GM21528 (cell line): ENCODE data around the gene COPE.

ENCODE experiments used
- ATAC-seq: cut with Tn5 transposase; IDR thresholded peaks from one replicate; pipeline ENCODE4 v1.9.1; 2021; ENCODE audit warnings: mild to moderate bottlenecking, moderate library complexity; ENCODE audit not compliant: unreplicated experiment, low FRiP score

The COPE gene

GRCh38 chr19:18896421-18896841, 22.8 kb downstream of the COPE start:
- no peak for ATAC-seq

GRCh38 chr19:18895824-18896341, 23.3 kb downstream of the COPE start, which contains the start of gene CERS1:
Gene CERS1 (minus strand): TSS chr19:18896158. CDS start chr19:18896072, 86 bp downstream.
- no peak for ATAC-seq

GRCh38 chr19:18895038-18895823, 24.0 kb downstream of the COPE start:
- ATAC-seq: no peak

- ATAC-seq: no peak
Measured at GRCh38 chr19:18894254-18895037, 24.7 kb downstream of the COPE start.

- no peak for ATAC-seq
Measured at GRCh38 chr19:18893587-18894253, 25.5 kb downstream of the COPE start.

- no peak for ATAC-seq
Measured at GRCh38 chr19:18889949-18890745, 29.0 kb downstream of the COPE start.

- ATAC-seq: no peak
Measured at GRCh38 chr19:18886972-18887371, 32.2 kb downstream of the COPE start.

- no peak for ATAC-seq
Measured at GRCh38 chr19:18883526-18884304, 35.5 kb downstream of the COPE start.

- no peak for ATAC-seq
Measured at GRCh38 chr19:18881491-18881890, 37.7 kb downstream of the COPE start.

GRCh38 chr19:18879579-18880373, 39.4 kb downstream of the COPE start:
- no peak for ATAC-seq

- ATAC-seq: no peak
Measured at GRCh38 chr19:18878858-18879578, 40.2 kb downstream of the COPE start.

GRCh38 chr19:18878058-18878797, 41.0 kb downstream of the COPE start:
- ATAC-seq: no peak

GRCh38 chr19:18876865-18877264, 42.3 kb downstream of the COPE start:
- ATAC-seq: no peak

GRCh38 chr19:18875726-18876125, 43.5 kb downstream of the COPE start:
- ATAC-seq: no peak

- ATAC-seq: no peak
Measured at GRCh38 chr19:18871543-18871942, 47.6 kb downstream of the COPE start.

GRCh38 chr19:18870531-18871172, 48.5 kb downstream of the COPE start:
- ATAC-seq: no peak
